ENCODE data around the gene GNE. TPM values are rescaled to one million over a fixed set of nuclear protein-coding genes. Genes with fewer than 3 reads are reported as not detected.

The GNE gene
- total RNA-seq, 1 experiment from 2014 or later = 4.6 TPM

DNA sequence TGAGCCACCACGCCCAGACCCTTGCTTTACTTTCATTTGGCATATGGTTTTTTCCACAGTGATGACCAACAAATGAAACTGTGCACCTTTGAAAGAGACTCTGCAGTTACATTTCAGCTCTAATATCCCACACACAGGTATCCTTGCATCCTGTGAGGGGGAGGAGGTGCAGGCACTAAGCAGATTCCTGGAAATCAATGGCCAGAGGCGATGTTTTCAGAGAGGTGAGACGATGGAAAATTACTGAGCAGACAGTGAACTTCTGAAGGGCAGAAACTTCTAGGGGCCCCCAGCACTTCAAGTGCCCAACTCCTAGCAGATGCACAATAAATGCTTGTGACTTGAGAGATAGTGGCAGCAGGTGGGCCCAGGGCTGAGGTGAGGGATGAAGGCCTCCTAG, 29.8 kb upstream of the GNE start (continued):
- TF ChIP-seq, protein P1, sequence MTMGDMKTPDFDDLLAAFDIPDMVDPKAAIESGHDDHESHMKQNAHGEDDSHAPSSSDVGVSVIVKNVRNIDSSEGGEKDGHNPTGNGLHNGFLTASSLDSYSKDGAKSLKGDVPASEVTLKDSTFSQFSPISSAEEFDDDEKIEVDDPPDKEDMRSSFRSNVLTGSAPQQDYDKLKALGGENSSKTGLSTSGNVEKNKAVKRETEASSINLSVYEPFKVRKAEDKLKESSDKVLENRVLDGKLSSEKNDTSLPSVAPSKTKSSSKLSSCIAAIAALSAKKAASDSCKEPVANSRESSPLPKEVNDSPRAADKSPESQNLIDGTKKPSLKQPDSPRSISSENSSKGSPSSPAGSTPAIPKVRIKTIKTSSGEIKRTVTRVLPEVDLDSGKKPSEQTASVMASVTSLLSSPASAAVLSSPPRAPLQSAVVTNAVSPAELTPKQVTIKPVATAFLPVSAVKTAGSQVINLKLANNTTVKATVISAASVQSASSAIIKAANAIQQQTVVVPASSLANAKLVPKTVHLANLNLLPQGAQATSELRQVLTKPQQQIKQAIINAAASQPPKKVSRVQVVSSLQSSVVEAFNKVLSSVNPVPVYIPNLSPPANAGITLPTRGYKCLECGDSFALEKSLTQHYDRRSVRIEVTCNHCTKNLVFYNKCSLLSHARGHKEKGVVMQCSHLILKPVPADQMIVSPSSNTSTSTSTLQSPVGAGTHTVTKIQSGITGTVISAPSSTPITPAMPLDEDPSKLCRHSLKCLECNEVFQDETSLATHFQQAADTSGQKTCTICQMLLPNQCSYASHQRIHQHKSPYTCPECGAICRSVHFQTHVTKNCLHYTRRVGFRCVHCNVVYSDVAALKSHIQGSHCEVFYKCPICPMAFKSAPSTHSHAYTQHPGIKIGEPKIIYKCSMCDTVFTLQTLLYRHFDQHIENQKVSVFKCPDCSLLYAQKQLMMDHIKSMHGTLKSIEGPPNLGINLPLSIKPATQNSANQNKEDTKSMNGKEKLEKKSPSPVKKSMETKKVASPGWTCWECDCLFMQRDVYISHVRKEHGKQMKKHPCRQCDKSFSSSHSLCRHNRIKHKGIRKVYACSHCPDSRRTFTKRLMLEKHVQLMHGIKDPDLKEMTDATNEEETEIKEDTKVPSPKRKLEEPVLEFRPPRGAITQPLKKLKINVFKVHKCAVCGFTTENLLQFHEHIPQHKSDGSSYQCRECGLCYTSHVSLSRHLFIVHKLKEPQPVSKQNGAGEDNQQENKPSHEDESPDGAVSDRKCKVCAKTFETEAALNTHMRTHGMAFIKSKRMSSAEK (CRISPR knock-in tag; IDR thresholded peaks at IDR 0.05; ENCODE audit: borderline replicate concordance) = no peak
- TF ChIP-seq SP1 (CRISPR knock-in tag; conservative IDR thresholded peaks at IDR 0.05) = no peak
- no peak for TF ChIP-seq ZNF219 (CRISPR knock-in tag; IDR thresholded peaks at IDR 0.05; ENCODE audit: borderline replicate concordance)

DNA sequence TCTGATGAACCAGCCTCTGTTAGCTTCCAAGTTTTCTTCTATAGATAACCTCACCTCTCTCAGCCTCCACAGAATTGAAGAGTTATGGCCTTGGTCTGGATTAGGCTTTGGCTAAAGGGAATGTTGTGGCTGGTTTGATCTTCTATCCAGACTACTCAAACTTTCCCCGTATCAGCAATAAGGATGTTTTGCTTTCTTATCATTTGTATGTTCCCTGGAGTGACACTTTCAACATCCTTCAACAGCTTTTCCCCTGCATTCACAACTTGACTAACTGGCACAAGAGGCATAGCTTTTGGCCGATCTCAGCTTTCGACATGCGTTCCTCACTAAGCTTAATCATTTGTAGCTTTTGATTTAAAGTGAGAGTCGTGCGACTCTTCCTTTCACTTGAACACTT, 28.1 kb upstream of the GNE start:
- Mint-ChIP-seq H3K9me3 (no peaks in the 10 kb centered on the region), H3K4me3 (no peak overlapping the region), H3K27ac (no peak overlapping the region), H3K4me1 (no peaks in the 10 kb centered on the region), H3K27me3 (ENCODE audit: low read depth) (no peaks in the 10 kb centered on the region), H3K36me3 (no peaks in the 10 kb centered on the region)
- no peak for TF ChIP-seq GTF2I (CRISPR knock-in tag; conservative IDR thresholded peaks at IDR 0.05)
- TF ChIP-seq OVOL2 (CRISPR knock-in tag; IDR thresholded peaks at IDR 0.05; ENCODE audit: borderline replicate concordance) = no peak
- no peak for TF ChIP-seq NR2C2 (CRISPR knock-in tag; IDR thresholded peaks at IDR 0.05)
- TF ChIP-seq, protein P2, sequence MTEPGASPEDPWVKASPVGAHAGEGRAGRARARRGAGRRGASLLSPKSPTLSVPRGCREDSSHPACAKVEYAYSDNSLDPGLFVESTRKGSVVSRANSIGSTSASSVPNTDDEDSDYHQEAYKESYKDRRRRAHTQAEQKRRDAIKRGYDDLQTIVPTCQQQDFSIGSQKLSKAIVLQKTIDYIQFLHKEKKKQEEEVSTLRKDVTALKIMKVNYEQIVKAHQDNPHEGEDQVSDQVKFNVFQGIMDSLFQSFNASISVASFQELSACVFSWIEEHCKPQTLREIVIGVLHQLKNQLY (CRISPR knock-in tag; IDR thresholded peaks at IDR 0.05) = no peak
- no peak for TF ChIP-seq FOXP1 (CRISPR knock-in tag; IDR thresholded peaks at IDR 0.05; ENCODE audit: borderline replicate concordance)
- TF ChIP-seq, protein P3, sequence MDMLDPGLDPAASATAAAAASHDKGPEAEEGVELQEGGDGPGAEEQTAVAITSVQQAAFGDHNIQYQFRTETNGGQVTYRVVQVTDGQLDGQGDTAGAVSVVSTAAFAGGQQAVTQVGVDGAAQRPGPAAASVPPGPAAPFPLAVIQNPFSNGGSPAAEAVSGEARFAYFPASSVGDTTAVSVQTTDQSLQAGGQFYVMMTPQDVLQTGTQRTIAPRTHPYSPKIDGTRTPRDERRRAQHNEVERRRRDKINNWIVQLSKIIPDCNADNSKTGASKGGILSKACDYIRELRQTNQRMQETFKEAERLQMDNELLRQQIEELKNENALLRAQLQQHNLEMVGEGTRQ (CRISPR knock-in tag; IDR thresholded peaks at IDR 0.05) = no peak
- TF ChIP-seq, protein P4, sequence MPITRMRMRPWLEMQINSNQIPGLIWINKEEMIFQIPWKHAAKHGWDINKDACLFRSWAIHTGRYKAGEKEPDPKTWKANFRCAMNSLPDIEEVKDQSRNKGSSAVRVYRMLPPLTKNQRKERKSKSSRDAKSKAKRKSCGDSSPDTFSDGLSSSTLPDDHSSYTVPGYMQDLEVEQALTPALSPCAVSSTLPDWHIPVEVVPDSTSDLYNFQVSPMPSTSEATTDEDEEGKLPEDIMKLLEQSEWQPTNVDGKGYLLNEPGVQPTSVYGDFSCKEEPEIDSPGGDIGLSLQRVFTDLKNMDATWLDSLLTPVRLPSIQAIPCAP (CRISPR knock-in tag; IDR thresholded peaks at IDR 0.05) = no peak
- TF ChIP-seq NFYB (CRISPR knock-in tag; conservative IDR thresholded peaks at IDR 0.05; ENCODE audit: low read depth) = no peak
- TF ChIP-seq TEAD1 (CRISPR knock-in tag; IDR thresholded peaks at IDR 0.05) = no peak
- no peak for TF ChIP-seq ZNF416 (CRISPR knock-in tag; IDR thresholded peaks at IDR 0.05)
- ATAC-seq = no peak
- CTCF ChIA-PET = interaction anchor here (0.9 kb wide), 1 partner anchor 42 kb away, joined by 4 read pairs; no protein-coding TSS in a partner anchor
- DNase-seq (ENCODE audit: low spot score) = no peak
- POLR2A ChIA-PET = no interaction called here

DNA sequence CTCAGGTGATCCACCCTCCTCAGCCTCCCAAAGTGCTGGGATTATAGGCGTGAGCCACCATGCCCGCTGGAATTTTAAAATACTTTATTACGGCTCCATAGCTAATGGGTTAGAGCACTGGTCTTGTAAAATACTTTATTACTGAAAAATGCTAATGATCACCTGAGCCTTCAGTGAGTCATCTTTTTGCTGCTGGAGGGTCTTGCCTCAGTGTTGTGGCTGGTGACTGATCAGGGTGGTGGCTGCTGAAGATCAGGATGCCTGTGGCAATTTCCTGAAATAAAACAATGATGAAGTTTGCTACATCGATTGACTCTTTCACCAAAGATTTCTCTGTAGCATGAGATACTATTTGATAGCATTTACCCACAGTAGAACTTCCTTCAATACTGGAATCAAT, 26.0 kb upstream of the GNE start:
- no peak overlapping the region for H3K27ac Mint-ChIP-seq
- no peak for ATAC-seq
- no peak for TF ChIP-seq SP1 (CRISPR knock-in tag; conservative IDR thresholded peaks at IDR 0.05)
- no peak for TF ChIP-seq MYBL2 (CRISPR knock-in tag; IDR thresholded peaks at IDR 0.05)
- TF ChIP-seq FOXK1 (CRISPR knock-in tag; IDR thresholded peaks at IDR 0.05) = no peak
- TF ChIP-seq SOX15 (CRISPR knock-in tag; IDR thresholded peaks at IDR 0.05) = no peak
- TF ChIP-seq, protein P3 (CRISPR knock-in tag; IDR thresholded peaks at IDR 0.05) = no peak
- TF ChIP-seq, protein P5, sequence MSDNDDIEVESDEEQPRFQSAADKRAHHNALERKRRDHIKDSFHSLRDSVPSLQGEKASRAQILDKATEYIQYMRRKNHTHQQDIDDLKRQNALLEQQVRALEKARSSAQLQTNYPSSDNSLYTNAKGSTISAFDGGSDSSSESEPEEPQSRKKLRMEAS (CRISPR knock-in tag; IDR thresholded peaks at IDR 0.05) = no peak
- TF ChIP-seq, protein P6, sequence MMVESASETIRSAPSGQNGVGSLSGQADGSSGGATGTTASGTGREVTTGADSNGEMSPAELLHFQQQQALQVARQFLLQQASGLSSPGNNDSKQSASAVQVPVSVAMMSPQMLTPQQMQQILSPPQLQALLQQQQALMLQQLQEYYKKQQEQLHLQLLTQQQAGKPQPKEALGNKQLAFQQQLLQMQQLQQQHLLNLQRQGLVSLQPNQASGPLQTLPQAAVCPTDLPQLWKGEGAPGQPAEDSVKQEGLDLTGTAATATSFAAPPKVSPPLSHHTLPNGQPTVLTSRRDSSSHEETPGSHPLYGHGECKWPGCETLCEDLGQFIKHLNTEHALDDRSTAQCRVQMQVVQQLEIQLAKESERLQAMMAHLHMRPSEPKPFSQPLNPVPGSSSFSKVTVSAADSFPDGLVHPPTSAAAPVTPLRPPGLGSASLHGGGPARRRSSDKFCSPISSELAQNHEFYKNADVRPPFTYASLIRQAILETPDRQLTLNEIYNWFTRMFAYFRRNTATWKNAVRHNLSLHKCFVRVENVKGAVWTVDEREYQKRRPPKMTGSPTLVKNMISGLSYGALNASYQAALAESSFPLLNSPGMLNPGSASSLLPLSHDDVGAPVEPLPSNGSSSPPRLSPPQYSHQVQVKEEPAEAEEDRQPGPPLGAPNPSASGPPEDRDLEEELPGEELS (CRISPR knock-in tag; IDR thresholded peaks at IDR 0.05) = no peak
- TF ChIP-seq, protein P7, sequence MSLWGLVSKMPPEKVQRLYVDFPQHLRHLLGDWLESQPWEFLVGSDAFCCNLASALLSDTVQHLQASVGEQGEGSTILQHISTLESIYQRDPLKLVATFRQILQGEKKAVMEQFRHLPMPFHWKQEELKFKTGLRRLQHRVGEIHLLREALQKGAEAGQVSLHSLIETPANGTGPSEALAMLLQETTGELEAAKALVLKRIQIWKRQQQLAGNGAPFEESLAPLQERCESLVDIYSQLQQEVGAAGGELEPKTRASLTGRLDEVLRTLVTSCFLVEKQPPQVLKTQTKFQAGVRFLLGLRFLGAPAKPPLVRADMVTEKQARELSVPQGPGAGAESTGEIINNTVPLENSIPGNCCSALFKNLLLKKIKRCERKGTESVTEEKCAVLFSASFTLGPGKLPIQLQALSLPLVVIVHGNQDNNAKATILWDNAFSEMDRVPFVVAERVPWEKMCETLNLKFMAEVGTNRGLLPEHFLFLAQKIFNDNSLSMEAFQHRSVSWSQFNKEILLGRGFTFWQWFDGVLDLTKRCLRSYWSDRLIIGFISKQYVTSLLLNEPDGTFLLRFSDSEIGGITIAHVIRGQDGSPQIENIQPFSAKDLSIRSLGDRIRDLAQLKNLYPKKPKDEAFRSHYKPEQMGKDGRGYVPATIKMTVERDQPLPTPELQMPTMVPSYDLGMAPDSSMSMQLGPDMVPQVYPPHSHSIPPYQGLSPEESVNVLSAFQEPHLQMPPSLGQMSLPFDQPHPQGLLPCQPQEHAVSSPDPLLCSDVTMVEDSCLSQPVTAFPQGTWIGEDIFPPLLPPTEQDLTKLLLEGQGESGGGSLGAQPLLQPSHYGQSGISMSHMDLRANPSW (CRISPR knock-in tag; conservative IDR thresholded peaks at IDR 0.05; ENCODE audit: low read depth) = no peak
- no peak for TF ChIP-seq ZNF317 (CRISPR knock-in tag; IDR thresholded peaks at IDR 0.05; ENCODE audit: borderline replicate concordance, low read depth)
- no peak for TF ChIP-seq RELA (CRISPR knock-in tag; IDR thresholded peaks at IDR 0.05; ENCODE audit: borderline replicate concordance)
- TF ChIP-seq ZNF121 (CRISPR knock-in tag; IDR thresholded peaks at IDR 0.05) = no peak

More for the DNA sequence above, 26.0 kb upstream of the GNE start:
- Mint-ChIP-seq H3K9me3 (no peaks in the 10 kb centered on the region), H3K27me3 (ENCODE audit: low read depth) (no peaks in the 10 kb centered on the region), H3K4me3 (no peak overlapping the region), H3K4me1 (no peaks in the 10 kb centered on the region), H3K36me3 (no peaks in the 10 kb centered on the region)
- POLR2A ChIA-PET = no interaction called here
- CTCF ChIA-PET = interaction anchor here (0.6 to 1.0 kb wide), 2 partner anchors 28 to 45 kb away, joined by 3 read pairs; no protein-coding TSS in a partner anchor
- DNase-seq (ENCODE audit: low spot score) = no peak
